ENCODE results near the gene ANXA4.
"Not testable (repeated sequence)": the region's sequence is repeated elsewhere in the genome, so short reads cannot be mapped to it uniquely, and the experiment has no call there.

Gene ANXA4

DNA sequence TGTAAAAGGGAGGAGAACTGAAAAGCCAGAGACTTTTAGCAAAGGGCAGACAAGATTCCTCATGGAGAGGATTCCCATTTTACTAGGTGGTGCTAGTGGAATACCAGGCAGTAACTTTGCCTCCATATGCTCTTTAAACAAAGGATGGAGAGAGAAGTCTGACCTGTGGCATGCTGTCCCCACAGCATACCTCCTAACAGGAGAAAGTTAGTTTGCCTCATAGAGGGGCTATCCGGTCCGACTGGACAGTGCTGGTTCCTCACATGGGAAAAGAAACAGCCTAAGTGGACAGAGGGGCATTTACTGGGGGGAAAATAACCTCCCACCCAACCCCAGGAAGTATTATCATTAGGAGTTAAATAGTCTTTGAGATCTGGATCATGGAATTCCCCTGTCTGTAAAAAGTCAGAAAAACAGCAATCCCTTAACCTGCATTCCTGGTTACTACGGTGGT, 55.9 kb downstream of the ANXA4 start:
- TF ChIP-seq CTCF (IDR thresholded peaks at IDR 0.05): no peak
- DNase-seq: no peak
- Histone ChIP-seq H3K9me3 (no peaks in the 10 kb centered on the region), H3K27ac (peak overlapping the region; percentile 71 to 80), H3K4me1 (peaks cover 0 to 39% (median 32%) of the 10 kb centered on the region in 4 donors), H3K4me3 (peak overlapping the region; percentile 45 to 51), H3K36me3 (peaks cover 0 to 5% (median 0%) of the 10 kb centered on the region in 3 donors), H3K27me3 (no peaks in the 10 kb centered on the region)
- intact Hi-C loops (cut with DNase I; ENCODE audit: low total_unique reads): no loop called here

- intact Hi-C loops (cut with DNase I; ENCODE audit: low total_unique reads): no loop called here
- H3K4me1 ChIP-seq: peaks cover 0 to 39% (median 31%) of the 10 kb centered on the region in 4 donors
- peak overlapping the region; percentile 71 to 80 for H3K27ac ChIP-seq
- peak overlapping the region; percentile 45 to 51 for H3K4me3 ChIP-seq
- no peaks in the 10 kb centered on the region for H3K9me3 ChIP-seq
- H3K27me3 ChIP-seq: no peaks in the 10 kb centered on the region
- H3K36me3 ChIP-seq: peaks cover 0 to 3% (median 0%) of the 10 kb centered on the region in 3 donors
- peak; percentile 47 to 70 for DNase-seq
- no peak for TF ChIP-seq CTCF (IDR thresholded peaks at IDR 0.05)
These were observed 56.5 kb downstream of the ANXA4 start for GRCh38 chr2:69798290-69798908.

DNA sequence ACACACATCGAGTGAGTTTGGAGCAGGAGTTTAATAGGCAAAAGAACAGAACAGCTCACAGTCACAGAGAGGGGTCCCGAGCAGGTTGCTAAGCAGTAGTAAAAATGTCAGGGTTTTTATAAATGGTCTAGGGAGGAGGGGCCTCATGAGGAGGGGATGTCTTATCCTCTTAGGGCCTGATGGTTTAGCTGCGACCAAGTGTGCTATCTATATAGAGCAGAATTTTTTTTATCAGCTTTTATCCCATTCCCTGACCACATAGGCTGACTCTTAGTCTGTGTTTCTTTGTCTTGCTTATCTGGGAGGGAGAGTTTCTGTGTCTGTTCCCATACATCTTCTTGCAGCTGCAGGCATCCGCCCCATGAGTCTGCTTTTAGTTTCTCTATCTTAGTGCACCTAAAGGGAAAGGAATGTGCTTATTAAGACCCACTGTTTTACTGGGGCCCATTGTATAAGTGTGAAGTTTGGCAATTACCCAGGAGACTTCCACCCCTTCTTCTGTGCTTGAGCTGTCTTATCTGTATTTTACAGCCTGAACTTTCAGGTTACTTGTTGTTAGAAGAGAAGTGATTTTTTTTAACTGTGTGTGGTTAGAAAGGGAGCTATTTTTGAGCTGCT, 57.1 kb downstream of the ANXA4 start:
- DNase-seq: no peak

DNA sequence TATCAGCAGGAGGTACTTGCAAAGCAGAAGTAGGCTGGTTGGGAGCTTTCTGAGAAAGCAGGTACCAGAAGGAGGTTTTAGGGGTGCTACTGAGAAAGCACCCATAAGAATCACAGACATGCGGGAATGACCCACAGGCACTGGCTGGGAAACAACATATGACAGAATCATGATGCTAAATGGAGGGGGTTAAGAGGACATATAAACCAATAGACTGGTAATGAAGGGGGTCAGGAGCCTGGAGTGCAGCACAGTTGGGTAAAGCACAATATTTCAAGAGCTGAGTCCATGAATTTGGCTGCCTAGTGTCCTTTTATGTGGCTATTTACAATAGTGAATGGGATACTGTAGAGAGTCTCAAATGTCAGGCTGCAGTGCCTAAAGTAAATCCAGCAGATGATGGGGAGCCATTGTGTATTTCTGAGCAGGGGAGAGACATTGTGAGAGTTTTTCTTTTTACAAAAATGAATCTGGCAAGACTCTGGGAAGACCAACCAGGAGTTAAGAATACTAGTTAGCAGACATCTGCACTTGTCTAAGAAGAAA, 59.9 kb downstream of the ANXA4 start:
- no peaks in the 10 kb centered on the region for H3K27me3 ChIP-seq
- no peaks in the 10 kb centered on the region for H3K9me3 ChIP-seq
- intact Hi-C loops (cut with DNase I; ENCODE audit: low total_unique reads): no loop called here
- no peak for DNase-seq
- no peak for TF ChIP-seq CTCF (IDR thresholded peaks at IDR 0.05)
- H3K36me3 ChIP-seq: peaks cover 17 to 25% (median 23%) of the 10 kb centered on the region in 3 donors
- peaks cover 0 to 27% (median 23%) of the 10 kb centered on the region in 4 donors for H3K4me1 ChIP-seq
- no peak overlapping the region for H3K27ac ChIP-seq
- H3K4me3 ChIP-seq: no peak overlapping the region

More for the DNA sequence above, 57.1 kb downstream of the ANXA4 start:
- no peaks in the 10 kb centered on the region for H3K27me3 ChIP-seq
- H3K9me3 ChIP-seq: no peaks in the 10 kb centered on the region
- intact Hi-C loops (cut with DNase I; ENCODE audit: low total_unique reads): no loop called here
- peaks cover 0 to 36% (median 27%) of the 10 kb centered on the region in 4 donors for H3K4me1 ChIP-seq
- H3K27ac ChIP-seq: peak overlapping the region; percentile 71 to 80
- no peak for TF ChIP-seq CTCF (IDR thresholded peaks at IDR 0.05)
- H3K4me3 ChIP-seq: peak overlapping the region; percentile 45 to 51
- H3K36me3 ChIP-seq: peaks cover 0 to 3% (median under 1%) of the 10 kb centered on the region in 3 donors

DNA sequence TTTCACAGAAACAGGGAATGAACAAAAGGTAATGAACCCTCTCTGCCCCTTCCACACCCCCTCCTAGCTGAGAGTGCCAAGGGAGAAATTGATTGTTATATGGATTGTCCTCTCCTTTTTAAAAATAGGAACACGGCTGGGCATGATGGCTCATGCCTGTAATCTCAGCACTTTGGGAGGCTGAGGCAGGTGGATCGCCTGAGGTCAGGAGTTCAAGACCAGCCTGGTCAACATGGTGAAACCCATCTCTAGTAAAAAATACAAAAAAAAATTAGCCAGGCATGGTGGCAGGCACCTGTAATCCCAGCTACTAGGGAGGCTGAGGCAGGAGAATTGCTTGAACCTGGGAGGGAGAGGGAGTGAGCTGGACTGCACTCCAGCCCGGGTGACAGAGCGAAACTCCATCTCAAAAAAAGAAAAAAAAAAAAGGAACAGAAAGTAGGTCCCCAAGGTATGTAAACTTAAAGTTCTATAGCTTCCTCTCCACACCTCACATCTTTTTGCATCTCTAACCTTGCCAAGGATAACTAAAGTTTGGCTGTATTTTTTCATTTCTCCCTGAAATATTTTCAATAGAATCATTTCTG, 60.9 kb downstream of the ANXA4 start:
- intact Hi-C loops (cut with DNase I; ENCODE audit: low total_unique reads); H3K27ac ChIP-seq; H3K27me3 ChIP-seq; DNase-seq; H3K9me3 ChIP-seq; H3K4me3 ChIP-seq: not testable (repeated sequence)
- Histone ChIP-seq H3K36me3 (peaks cover 27 to 35% (median 33%) of the 10 kb centered on the region in 3 donors), H3K4me1 (peaks cover 0 to 17% (median 13%) of the 10 kb centered on the region in 4 donors)

DNA sequence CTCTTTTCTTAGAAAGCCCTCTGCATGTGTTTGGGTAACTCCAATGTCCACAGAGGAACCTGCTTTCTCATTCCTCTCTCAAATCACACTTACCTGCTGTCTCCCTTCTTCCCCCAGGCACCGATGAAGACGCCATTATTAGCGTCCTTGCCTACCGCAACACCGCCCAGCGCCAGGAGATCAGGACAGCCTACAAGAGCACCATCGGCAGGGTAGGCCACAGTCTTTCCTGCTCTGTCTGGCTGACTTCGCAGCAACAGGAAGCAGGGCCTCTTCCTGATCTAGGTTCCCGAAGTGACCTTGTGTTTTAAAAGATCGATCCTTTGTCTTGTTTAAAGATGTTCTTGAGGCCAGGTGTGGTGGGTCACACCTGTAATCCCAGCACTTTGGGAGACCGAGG, 62.5 kb downstream of the ANXA4 start:
- Histone ChIP-seq H3K36me3 (peaks cover 41 to 50% (median 49%) of the 10 kb centered on the region in 3 donors), H3K9me3 (no peaks in the 10 kb centered on the region), H3K27ac (no peak overlapping the region), H3K27me3 (no peaks in the 10 kb centered on the region), H3K4me1 (peaks cover 0 to 6% (median 3%) of the 10 kb centered on the region in 4 donors), H3K4me3 (no peak overlapping the region)
- no peak for DNase-seq
- no peak for TF ChIP-seq CTCF (IDR thresholded peaks at IDR 0.05)
- intact Hi-C loops (cut with DNase I; ENCODE audit: low total_unique reads): no loop called here
